NCI-H510A treated with DMSO at 0.1 percent for 48 hours (cell line): ENCODE measurements around the gene IPO9.
"Not testable (repeated sequence)": the region's sequence is repeated elsewhere in the genome, so short reads cannot be mapped to it uniquely, and the experiment has no call there.

ENCODE experiments used
- DNase-seq: peaks from one replicate; lab custom pipeline; 2025; lab: John Stamatoyannopoulos, UW

Gene IPO9

GRCh38 chr1:201848230-201848629 is 19.3 kb downstream of the IPO9 start:
- no peak for DNase-seq

GRCh38 chr1:201849372-201850052 is 20.6 kb downstream of the IPO9 start:
- DNase-seq = no peak

- DNase-seq = no peak
Measured at GRCh38 chr1:201850053-201850397, 21.1 kb downstream of the IPO9 start.

- DNase-seq = no peak
Measured at GRCh38 chr1:201851949-201852348, 23.0 kb downstream of the IPO9 start.

GRCh38 chr1:201856722-201857121 is 27.8 kb downstream of the IPO9 start:
- not testable (repeated sequence) for DNase-seq

DNA sequence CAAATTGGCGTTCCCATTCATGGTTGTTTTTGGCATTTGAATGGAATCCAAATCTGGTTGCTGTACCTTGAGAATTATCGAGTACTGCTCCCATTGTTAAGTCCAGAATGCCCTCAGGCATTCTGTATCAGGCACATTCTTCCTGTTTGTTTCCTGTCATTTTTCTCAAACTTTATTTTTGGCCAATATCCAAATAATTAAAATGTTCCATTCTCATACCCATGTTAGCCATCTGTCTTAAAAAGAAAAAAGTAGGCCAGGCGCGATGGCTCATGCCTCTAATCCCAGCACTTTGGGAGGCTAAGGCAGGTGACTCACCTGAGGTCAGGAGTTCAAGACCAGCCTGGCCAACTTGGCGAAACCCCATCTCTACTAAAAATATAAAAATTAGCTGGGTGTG is 30.5 kb downstream of the IPO9 start:
- no peak for DNase-seq

DNA sequence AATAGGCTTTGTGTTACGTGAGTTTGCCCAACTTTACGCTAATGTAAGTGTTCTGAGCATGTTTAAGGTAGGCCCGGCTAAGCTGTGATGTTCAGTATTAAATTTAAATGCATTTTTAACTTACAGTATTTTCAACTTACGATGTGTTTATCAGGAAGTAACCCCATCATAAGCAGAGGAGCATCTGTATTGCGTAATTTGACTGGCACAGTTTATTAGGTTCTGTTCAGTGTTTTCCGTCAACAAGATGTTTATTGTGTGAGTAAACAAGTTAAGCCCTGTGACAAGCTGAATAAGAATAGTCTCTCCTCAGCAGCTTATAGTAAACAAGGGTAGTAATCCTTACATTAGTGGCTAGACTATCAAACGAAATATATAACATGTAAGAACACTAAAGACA is 32.5 kb downstream of the IPO9 start:
- DNase-seq = no peak

GRCh38 chr1:201870397-201870796 is 41.4 kb downstream of the IPO9 start:
- no peak for DNase-seq

DNA sequence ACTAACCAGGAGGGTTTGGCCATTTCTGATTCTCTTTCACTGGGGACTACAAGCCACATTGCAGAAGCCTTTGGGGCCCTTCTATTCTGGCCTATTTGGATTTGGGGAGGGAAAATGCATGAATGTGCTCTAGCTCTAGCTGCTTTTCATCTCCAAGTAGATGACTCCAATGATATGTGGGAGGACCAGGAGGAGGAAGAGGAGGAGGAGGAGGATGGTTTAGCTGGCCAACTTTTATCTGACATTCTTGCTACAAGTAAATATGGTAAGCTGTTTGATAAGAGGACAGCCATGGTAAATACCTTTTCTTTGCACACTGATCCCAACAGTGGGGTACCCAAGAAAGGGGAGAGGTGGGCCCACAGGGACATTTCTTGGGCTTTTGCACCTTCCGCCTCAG is 45.7 kb downstream of the IPO9 start:
- no peak for DNase-seq

DNA sequence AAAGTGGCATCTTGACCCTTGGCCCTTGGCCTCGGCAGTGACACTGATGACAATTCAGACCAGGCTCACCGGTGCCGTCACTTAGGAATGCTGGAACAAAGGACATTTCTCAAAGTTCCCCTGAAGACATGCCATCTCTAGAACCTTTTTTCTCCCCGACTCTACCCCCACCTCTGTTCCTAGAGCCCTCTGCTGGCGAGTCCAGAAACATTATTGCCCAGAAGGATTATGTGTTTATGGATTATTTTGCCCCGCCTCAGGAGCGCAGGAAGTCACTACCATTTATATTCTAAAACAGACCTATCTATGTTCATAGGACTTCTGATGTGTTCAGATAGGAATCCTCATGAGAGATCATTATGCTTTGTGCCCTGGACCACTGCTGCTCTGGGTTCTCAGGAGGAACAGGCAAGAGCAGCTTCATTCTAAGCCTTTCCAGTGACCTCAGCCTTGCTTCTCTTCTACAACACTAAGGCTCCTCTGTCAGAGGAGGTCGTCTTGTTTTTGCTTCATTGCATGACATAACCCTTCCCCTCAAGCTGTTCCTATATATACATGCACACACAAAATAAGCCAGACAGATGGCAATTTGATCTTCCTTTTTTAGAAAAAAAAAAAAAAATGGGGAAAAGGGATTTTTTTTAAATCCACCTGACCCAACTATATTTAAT is 47.3 kb downstream of the IPO9 start:
- DNase-seq = no peak

- DNase-seq = peak; percentile 63
Measured at GRCh38 chr1:201877877-201878401, 49.0 kb downstream of the IPO9 start.

GRCh38 chr1:201880928-201881571 is 52.1 kb downstream of the IPO9 start:
- DNase-seq = no peak

DNA sequence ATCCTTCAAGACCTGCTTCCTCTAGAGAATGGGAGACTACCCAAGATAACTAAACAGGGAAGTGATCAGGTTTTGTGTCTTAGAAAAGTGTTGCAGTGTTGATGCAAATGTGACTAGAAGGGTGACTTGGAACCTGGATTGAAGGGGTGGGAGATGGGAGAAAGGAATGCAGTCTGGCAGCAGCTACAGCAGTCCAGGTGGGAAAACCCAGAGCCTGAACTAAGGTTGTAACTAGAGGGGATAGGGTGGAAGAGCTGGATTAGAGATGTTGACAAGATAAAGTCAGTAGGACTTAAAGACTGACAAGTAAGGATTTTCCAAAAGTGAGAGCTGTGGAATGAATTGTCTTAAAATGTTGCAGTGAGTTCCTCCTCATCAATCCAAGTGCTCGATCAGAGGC is 52.7 kb downstream of the IPO9 start:
- DNase-seq = no peak

DNA sequence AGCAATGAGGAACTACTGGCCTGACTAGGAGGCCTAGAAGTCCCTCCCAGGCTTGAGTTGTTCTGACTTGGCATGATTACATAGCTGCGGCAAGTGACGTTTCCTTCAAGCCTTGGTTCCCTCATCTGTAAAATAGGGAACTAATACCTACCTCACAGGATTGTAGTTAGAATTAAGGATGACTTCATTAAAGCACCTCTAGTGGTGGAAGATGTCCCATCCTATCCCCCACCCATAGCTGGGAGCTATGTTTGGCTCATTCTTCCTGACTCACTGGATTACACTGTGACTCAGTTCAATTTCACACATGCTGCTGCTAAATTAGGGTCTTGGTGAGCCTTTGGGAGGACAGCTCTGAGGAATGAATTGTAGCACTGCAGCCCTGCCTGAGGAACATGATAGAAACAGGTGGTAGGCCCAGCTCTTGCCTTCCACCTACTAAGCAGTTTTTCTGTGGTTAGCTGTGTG is 53.7 kb downstream of the IPO9 start:
- DNase-seq = no peak

- no peak for DNase-seq
Measured at GRCh38 chr1:201883266-201883665, 54.3 kb downstream of the IPO9 start.

DNA sequence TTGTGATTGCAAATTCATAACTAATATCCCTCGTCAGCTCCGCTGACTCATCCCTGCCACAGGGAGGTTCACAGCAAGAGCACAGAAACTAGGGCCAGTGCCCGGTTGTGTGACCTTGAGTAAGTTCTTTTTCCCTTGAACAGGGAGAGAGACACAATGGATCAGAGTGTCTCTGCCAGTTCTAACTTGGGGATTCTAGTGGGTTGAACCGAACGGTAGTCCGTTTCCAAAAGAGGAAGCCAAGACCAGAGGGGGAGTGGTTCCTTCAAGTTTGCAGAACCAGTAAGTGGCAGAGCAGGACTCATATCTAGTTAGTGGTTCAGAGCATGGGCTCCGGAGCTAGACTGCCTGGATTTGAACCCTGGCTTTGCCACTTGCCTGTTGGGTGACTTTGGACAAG is 54.8 kb downstream of the IPO9 start:
- no peak for DNase-seq

- no peak for DNase-seq
Measured at GRCh38 chr1:201884425-201884824, 55.5 kb downstream of the IPO9 start.

DNA sequence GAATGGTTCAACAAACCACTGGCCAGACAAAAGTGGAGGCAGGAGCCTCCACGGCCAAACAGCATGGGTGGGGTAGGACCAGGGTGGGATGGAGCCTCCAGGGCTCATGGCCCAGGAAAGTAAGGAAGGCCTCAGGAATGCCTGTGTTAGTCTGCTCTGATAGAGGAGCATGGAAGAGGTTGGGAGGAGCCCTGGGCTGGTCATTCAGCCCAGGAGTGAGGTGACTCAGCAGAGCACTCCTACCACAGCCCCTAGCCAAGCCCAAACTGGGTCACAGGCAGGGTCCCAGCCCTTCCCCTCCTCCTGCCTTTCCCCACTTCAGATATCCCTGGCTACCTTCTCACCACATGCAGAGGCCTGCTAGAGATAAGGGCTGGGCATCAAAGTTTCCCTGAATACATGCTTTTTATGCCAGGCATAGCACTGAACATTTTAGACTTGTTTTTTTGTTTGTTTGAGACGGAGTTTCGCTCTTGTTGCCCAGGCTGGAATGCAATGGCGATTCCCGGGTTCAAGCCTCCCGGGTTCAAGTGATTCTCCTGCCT is 56.6 kb downstream of the IPO9 start:
- no peak for DNase-seq

DNA sequence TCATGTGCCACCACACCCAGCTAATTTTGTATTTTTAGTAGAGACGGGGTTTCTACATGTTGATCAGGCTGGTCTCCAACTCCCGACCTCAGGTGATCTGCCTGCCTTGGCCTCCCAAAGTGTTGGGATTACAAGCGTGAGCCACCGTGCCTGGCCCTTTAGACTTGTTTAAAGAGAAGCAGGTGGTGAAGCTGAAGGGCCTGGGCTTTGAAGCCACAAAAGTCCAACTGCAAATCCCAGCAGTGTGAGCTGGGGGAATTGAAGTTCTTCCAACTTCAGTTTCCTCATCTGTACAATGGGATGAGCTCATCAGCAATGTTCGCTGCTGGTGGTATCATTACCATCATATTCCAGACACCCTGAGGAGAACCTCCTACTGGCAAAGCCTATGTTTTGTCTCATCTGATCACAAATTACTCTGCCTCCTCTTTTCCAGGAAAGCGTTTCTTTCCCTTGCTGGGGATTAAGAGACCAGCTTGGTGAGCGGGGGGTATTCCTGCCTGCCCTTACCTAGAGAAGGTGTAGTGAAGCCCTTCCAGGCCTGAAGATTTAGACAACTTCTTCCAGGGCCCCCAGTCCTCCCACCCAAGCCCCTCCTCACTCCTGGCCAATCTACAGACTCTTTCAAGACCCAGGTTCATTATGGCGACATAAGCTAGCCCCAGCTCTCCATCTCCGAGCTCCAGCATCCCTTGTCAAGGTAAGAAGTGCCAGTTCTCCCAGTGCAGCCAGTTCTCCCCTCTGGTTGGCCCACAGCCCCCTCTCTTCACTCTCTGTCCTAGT is 57.3 kb downstream of the IPO9 start:
- DNase-seq = no peak

GRCh38 chr1:201887116-201887866 is 58.3 kb downstream of the IPO9 start:
- DNase-seq = no peak
